ENCODE measurements around the gene SNRPF.
A peak's percentile ranks its signal among the peaks of the same experiment; 100 is the strongest.

Gene SNRPF

GRCh38 chr12:95859947-95860850 is 1.4 kb downstream of the SNRPF start:
- peak in 2 of 3 donors; percentile 1 to 29 for DNase-seq

- DNase-seq: no peak
These were observed 3.3 kb downstream of the SNRPF start for GRCh38 chr12:95862038-95862437.

GRCh38 chr12:95863337-95863736 is 4.6 kb downstream of the SNRPF start:
- DNase-seq: no peak

- no peak for DNase-seq
These were observed 12.1 kb downstream of the SNRPF start for GRCh38 chr12:95870897-95871296.

GRCh38 chr12:95874452-95874851 is 15.7 kb downstream of the SNRPF start:
- DNase-seq: no peak

- DNase-seq: no peak
These were observed 18.9 kb downstream of the SNRPF start for GRCh38 chr12:95877622-95878021.

GRCh38 chr12:95880895-95881294 is 22.1 kb downstream of the SNRPF start:
- no peak for DNase-seq

GRCh38 chr12:95881331-95881955 is 22.7 kb downstream of the SNRPF start:
- DNase-seq: no peak

GRCh38 chr12:95882080-95882479 is 23.3 kb downstream of the SNRPF start:
- peak in 1 of 3 donors; percentile 1 for DNase-seq

GRCh38 chr12:95882873-95883272 is 24.1 kb downstream of the SNRPF start:
- DNase-seq: no peak

GRCh38 chr12:95884998-95885397 is 26.2 kb downstream of the SNRPF start:
- DNase-seq: peak in 2 of 3 donors; percentile 1 to 7

- no peak for DNase-seq
These were observed 28.6 kb downstream of the SNRPF start for GRCh38 chr12:95887311-95887710.

- no peak for DNase-seq
These were observed 32.2 kb downstream of the SNRPF start for GRCh38 chr12:95890958-95891357.

GRCh38 chr12:95896846-95897245 is 38.1 kb downstream of the SNRPF start:
- DNase-seq: no peak

GRCh38 chr12:95898081-95898480 is 39.3 kb downstream of the SNRPF start:
- DNase-seq: no peak

GRCh38 chr12:95908573-95908972 is 49.8 kb downstream of the SNRPF start:
- DNase-seq: no peak

- no peak for DNase-seq
These were observed 51.1 kb downstream of the SNRPF start for GRCh38 chr12:95909871-95910270.

Measured in suppressor macrophage treated with lipopolysaccharide for 1 hour (primary cell).